Measurements from ENCODE around the gene GMDS. TPM values are rescaled to one million over a fixed set of nuclear protein-coding genes. Genes with fewer than 3 reads are reported as not detected.

The GMDS gene
- total and polyA plus RNA-seq, 11 donors, result 4.5 to 10.7 (median 7.0) TPM

GRCh38 chr6:1585669-1586049, 659.7 kb downstream of the GMDS start:
- no peaks in the 10 kb centered on the region for H3K36me3 ChIP-seq
- peak in 1 of 5 donors; percentile 61 for DNase-seq
- H3K27ac ChIP-seq, result no peak overlapping the region
- H3K27me3 ChIP-seq, result peaks cover 0 to 7% (median 0%) of the 10 kb centered on the region in 9 donors
- intact Hi-C loops (cut with DNase I), result no loop called here
- H3K9me3 ChIP-seq, result no peaks in the 10 kb centered on the region
- 79 to 89% (median 87%) methylated on average over 10 to 12 of the region's 12 CpGs for WGBS, 4 donors
- TF ChIP-seq CTCF (IDR thresholded peaks at IDR 0.05), result no peak
- no peak for TF ChIP-seq POLR2A (IDR thresholded peaks at IDR 0.05)
- no peak for ATAC-seq
- no peaks in the 10 kb centered on the region for H3K4me1 ChIP-seq
- no peak overlapping the region for H3K4me3 ChIP-seq

GRCh38 chr6:1584996-1585668, 660.3 kb downstream of the GMDS start:
- no peaks in the 10 kb centered on the region for H3K36me3 ChIP-seq
- 78 to 83% (median 82%) methylated on average over 14 of the region's 14 CpGs for WGBS, 4 donors
- TF ChIP-seq POLR2A (IDR thresholded peaks at IDR 0.05) (no peak), CTCF (IDR thresholded peaks at IDR 0.05) (no peak)
- DNase-seq, result no peak
- no peak overlapping the region for H3K27ac ChIP-seq
- no peaks in the 10 kb centered on the region for H3K9me3 ChIP-seq
- no peak overlapping the region for H3K4me3 ChIP-seq
- H3K27me3 ChIP-seq, result peaks cover 0 to 7% (median 0%) of the 10 kb centered on the region in 9 donors
- no peak for ATAC-seq
- intact Hi-C loops (cut with DNase I), result no loop called here
- H3K4me1 ChIP-seq, result no peaks in the 10 kb centered on the region

- Histone ChIP-seq H3K4me1 (peaks cover 0 to 5% (median 0%) of the 10 kb centered on the region in 12 donors), H3K4me3 (no peak overlapping the region), H3K27me3 (no peaks in the 10 kb centered on the region), H3K36me3 (no peaks in the 10 kb centered on the region), H3K9me3 (no peaks in the 10 kb centered on the region), H3K27ac (no peak overlapping the region)
- no peak for ATAC-seq
- no peak for TF ChIP-seq CTCF (IDR thresholded peaks at IDR 0.05)
- no peak for DNase-seq
- WGBS, 4 donors, result 71 to 92% (median 85%) methylated on average over 5 of the region's 5 CpGs
- intact Hi-C loops (cut with DNase I), result no loop called here
These were observed 661.3 kb downstream of the GMDS start for GRCh38 chr6:1584146-1584545.

GRCh38 chr6:1581120-1581991, 664.0 kb downstream of the GMDS start:
- Histone ChIP-seq H3K27ac (no peak overlapping the region), H3K27me3 (no peaks in the 10 kb centered on the region), H3K4me3 (no peak overlapping the region), H3K9me3 (no peaks in the 10 kb centered on the region), H3K36me3 (no peaks in the 10 kb centered on the region), H3K4me1 (peaks cover 0 to 5% (median 0%) of the 10 kb centered on the region in 12 donors)
- 89 to 94% (median 92%) methylated on average over 24 to 31 of the region's 31 CpGs for WGBS, 4 donors
- peak in 1 of 4 donors; percentile 35 for ATAC-seq
- no peak for TF ChIP-seq POLR2A (IDR thresholded peaks at IDR 0.05)
- TF ChIP-seq CTCF (IDR thresholded peaks at IDR 0.05), result no peak
- peak in 1 of 5 donors; percentile 22 for DNase-seq
- intact Hi-C loops (cut with DNase I), result no loop called here

Data from heart left ventricle (tissue), 16 donors.